ENCODE data around the gene PTPRM. TPM values are rescaled to one million over a fixed set of nuclear protein-coding genes. Genes with fewer than 3 reads are reported as not detected.
A peak's percentile ranks its signal among the peaks of the same experiment; 100 is the strongest.

The PTPRM gene
- polyA plus RNA-seq, 3 donors: 89.6 to 94.8 (median 92.6) TPM

DNA sequence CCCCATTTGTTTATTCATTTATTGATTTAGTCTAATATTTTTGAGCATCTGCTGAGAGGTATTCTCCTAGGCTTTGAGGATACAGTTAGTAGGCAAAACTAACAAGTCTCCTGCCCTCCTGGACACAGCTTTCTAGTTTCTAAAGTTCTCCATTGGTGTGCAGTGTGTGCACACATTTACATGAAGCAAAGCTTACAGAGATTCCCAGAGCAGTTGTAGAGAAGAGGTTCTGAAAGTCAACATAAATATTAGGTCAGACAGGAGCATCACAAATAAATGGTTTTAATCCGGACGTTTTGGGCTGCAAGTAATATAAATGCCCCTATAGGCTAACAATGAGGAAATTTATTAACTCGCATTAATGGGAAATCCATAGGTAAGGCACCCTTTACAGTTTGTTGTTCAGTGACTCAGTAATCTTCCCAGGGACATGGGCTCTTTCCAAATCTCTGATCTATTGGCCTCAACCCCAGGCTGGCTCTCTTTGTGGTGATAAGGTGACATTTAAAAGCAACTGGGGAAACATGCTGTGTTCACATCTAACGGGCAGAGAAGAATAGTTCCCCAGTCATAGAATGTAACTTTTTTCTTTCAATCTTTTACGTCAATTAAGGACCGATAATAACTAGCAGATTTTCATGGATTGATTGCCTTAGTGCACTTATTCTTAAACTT is 407.2 kb downstream of the PTPRM start:
- DNase-seq (ENCODE audit: extremely low read depth in 1 of 11, low read depth in 9 of 11, low spot score in 4 of 11): no peak

DNA sequence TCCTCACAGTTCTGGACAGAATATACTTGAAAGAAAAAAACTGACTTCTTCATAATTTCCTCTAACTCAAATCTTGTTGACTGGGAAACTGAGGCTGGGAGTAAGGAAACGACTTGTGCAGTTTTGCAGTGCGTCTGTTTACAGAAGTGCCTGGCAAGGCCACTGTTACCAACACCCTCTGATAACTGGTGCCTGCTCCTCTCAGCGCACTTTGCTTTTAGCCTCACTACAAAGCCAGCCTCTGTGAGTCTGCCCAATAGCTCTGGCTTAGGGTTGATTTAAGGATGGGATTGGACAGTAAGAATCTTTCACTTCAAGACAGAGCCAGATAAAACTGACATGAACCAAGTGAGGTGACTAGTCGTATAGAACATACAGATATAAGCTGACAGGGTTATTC is 410.8 kb downstream of the PTPRM start:
- no peak for DNase-seq (ENCODE audit: extremely low read depth in 1 of 11, low read depth in 9 of 11, low spot score in 4 of 11)

DNA sequence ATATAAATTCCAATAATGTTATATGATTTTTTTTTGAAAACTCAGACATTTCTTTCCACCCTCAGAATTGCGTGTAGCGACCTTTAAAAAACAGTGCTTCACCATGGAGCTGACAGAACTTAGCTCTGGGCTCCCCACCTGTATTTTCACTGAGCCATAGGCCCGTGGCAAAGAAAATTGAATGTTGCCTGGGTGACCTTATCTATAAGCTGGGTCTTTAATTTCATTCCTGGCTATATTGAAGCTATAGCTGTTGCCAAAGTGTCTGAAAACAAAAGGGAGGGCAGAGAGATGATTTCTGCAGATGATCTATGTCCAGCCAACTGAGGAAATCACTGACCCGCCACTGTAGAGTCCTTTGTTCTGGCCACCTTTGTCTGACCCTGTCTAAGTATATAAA is 411.7 kb downstream of the PTPRM start:
- no peak for DNase-seq (ENCODE audit: extremely low read depth in 1 of 11, low read depth in 9 of 11, low spot score in 4 of 11)

DNA sequence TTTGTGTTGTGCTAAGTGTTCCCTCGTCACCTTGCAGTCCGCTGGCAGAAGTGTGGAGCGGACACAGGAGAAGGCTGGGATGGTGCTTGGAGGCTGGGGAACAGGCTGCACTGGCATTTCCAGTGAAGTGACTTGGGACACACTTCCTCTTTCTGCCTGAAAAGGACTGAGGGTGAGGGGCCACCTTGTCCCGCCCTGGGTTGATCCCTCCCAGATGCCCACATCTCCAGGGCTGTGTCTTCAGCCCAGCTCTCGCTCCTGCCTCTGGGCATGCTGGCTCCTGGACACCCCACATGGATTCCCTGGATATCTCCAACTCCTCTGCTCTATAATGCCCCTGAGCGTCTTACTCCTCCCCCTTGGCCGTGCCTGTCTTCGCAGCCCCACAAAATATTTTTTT is 412.6 kb downstream of the PTPRM start:
- no peak for DNase-seq (ENCODE audit: extremely low read depth in 1 of 11, low read depth in 9 of 11, low spot score in 4 of 11)

DNA sequence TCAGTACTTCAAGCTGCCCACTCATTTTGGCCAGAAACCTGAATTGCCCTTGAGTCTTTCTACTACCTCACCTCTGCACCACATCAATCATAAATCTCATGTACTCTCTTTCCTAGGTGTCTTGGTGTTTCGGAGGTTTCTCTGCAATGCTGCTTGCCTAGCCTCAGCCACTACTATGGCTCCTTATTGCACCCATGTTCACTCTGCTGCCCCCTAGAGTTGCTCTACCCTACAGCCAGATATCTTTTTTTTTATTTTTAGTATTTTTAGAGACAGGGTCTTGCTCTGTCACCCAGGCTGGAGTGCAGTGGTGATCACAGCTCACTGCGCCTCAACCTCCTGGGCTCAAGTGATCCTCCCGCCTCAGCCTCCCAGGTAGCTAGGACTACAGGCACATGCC is 413.0 kb downstream of the PTPRM start:
- DNase-seq (ENCODE audit: extremely low read depth in 1 of 11, low read depth in 9 of 11, low spot score in 4 of 11): no peak

DNA sequence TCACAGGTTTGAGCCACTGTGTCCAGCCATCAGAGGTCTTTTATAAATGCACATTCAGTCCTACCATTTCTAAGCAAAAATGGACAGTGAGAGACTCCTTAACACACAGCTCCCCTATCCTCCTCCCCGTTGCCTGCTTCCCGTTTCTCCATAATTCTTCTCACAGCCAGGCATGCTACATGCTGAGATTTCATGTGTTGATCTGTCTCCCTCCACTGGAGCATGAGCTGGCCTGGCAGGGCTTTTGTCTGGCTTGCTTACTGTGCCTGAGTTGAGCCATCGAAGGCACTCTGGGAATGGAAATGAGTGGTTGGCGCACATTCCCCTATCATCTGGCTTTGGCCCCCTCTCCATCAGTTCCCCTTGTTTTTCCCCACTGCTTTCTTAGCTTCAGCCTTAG is 413.5 kb downstream of the PTPRM start:
- DNase-seq (ENCODE audit: extremely low read depth in 1 of 11, low read depth in 9 of 11, low spot score in 4 of 11): peak in 3 of 11 donors; percentile 22 to 45 (median 28)

DNA sequence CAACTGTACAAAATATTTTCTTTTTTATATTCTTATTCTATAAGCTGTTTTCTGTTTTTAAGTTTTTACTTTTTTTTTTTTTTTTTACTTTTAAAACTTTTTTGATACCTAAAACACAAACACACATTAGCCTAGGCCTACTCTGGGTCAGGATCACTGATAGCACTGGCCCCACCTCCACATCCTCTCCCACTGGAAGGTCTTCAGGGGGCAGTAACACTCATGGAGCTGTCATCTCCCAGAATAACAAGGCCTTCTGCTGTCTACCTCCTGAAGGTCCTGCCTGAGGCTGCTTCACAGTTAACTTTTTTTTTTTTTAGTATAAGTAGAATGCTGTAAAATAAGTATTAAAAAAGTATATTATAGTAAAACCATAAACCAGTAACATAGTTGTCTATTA is 415.1 kb downstream of the PTPRM start:
- no peak for DNase-seq (ENCODE audit: extremely low read depth in 1 of 11, low read depth in 9 of 11, low spot score in 4 of 11)

DNA sequence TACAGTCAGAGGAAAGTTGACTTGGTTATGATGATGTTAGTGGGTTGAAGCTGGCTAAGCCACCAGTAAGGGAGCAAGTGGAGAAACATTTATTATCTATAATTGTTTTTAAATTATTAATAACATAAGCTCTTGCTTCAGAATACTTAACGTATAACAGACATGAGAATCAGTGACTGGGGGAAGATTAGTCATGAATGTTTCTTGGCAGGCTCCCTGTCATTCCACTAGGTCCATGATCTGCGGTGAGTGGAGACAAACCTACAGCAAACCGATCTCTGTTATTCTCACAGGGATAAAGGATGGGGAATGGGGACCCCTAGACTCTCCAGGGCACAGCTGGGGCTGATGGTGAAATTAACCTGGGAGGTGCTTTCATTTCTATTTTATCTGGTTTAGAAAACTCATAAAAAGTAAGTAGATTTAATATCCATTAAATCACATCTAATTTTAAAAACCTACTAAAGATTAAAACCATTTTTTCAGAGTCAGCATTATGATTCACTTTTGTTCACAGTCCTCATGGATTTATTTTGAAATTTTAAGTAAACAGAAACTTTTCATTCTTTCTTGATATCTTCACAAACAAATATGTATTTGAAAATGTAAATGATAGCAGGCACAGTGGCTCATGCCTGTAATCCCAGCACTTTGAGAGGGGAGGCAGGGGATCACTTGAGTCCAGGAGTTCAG is 420.3 kb downstream of the PTPRM start:
- DNase-seq (ENCODE audit: extremely low read depth in 1 of 11, low read depth in 9 of 11, low spot score in 4 of 11): no peak

DNA sequence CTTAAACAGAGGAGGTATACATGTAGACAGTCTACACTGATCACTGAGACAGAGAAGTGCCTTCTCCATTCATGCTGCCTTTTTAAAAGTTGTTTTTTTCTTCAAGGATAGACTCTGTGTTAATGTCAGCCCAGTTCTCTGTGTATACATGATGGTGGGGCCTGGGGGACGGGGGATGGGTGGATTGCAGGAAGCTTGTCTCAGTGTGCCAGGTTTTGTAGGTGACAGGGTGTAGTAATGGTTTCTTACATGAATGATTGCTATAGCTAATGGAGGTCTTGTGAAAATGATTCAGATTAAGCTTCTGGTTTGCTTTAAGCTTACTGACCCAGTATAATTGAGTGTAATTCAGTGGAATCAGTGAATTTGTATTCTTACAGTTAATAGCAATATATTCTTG is 423.6 kb downstream of the PTPRM start:
- DNase-seq (ENCODE audit: extremely low read depth in 1 of 11, low read depth in 9 of 11, low spot score in 4 of 11): no peak

DNA sequence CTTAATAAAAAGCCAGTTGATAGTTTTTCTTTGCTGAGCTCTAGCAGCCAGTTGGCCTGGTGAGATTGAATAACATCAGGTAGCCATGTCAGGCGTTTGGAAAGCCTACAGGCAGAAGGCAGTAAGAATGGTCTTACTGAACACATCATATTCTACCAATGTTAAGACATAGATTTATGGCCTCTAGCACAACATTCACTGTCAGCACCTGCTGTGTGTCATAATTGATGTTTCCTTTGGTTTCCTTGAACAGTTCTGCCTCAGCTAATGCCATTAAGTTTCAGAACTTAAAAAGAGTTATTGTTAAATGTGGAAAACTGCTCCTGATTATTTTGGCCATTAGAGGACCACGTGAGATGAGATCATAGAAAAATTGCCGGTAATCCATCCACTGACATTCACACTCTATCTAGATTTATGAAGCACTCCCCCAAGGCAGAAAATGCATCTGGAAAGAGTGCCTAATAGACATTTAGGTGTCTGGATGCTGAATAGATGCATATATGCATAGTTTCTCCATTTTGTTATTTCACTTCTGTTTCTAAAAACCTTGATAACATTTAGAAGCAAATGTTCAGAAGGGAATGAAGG is 434.7 kb downstream of the PTPRM start:
- no peak for DNase-seq (ENCODE audit: extremely low read depth in 1 of 11, low read depth in 9 of 11, low spot score in 4 of 11)

DNA sequence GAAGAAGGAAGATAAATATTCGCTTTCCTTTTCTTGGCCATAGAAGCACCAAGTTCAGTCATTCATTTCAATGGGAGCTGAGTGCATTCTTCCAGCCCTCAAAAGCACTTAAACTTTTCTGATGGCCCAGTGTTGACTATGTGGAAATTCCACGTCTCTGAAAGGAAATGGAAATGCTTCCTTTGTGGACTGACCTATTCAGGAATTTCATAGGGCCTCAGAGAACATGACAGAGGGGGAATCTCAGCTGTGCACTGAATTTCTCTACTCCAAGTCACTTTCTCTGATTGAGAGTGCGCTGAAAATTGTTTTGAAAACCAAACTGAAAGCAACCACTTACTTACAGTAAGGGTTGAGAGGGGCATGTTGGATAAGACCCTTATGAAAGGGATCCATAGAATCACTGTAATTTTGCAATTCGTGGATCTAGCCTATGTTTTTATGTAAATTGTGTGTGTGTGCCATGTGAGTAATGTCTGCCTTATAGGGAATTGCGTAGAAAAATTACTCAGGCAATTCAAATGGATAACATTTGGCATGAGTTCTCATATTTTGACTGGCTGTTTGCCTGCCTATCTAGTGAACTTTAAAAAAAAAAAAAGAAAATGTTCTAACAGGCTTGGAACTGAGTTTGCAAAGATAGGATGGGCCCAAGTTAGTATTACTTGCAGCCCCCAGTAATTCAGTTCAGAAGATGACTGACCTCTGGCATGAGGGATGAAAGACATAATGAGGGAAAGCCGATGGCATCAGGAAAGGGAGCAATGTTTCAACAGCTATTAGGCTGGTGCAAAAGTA is 437.0 kb downstream of the PTPRM start:
- DNase-seq (ENCODE audit: extremely low read depth in 1 of 11, low read depth in 9 of 11, low spot score in 4 of 11): no peak

DNA sequence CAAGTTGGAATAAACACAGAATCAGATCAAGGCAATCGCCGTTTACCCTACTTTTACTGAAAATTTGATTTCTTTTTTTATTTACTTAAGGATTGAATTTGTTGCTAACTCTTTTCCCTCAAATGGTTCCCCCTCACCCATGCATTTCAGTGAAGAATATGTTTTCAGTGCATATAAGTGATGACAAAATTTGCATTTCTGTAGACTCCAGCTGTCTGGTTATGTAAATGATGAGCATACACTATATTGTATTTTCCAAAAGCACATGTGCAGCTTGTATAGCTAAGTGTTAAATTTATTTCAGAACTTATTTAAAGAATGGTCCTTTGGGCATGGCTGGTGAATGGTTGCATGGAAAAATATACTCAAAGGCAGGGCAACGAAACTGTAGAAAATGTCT is 437.7 kb downstream of the PTPRM start:
- DNase-seq (ENCODE audit: extremely low read depth in 1 of 11, low read depth in 9 of 11, low spot score in 4 of 11): no peak

DNA sequence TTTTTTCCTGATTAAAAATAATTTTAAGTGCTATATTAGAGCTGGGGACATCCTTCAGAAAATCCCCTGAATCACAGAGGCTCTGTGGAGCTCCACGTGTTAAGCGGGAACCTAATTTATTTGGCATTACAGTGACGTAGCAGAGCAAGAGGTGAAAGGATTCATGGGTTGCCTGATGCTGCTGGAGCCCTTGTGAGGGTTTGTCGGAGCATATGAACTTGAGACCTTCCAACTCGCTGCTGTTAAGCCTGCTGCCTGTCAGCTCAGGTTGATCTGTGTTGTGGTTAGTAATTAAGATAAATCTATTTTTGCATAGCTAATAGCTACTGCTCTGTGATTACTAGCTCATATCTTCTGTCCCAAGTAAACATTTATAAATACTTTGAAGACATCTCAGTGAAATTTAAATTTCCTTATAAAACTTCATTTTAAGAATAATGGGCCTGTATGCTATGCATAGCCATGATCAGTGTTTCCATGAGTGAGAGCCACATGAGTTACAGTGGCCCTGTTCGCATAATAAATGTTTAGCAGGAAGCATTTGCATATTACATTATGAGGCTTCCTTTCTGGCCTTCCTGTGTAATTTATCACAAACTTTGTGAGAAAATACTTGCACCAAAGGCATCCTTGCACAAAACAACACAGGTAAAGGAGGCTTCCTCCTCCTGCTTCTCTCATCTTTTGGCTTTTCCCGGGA is 438.9 kb downstream of the PTPRM start:
- DNase-seq (ENCODE audit: extremely low read depth in 1 of 11, low read depth in 9 of 11, low spot score in 4 of 11): no peak

DNA sequence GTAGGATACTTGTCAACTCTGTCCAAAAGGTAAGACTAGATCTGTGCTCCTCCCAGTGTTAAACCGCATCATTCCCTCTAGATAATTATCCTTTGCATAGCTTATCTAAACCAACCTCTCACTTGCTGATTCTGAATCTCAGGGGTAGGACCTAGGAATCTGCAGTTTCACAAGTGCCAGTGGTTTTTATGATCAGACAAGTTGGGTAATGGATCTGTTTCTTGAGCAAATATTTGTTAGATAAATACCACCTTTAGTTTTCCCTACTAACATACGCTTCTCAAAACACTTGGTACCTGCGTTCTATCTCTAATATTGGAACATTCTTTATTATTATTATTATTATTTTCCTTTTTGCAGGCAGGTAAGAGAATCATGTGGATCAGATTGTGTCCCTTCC is 439.9 kb downstream of the PTPRM start:
- DNase-seq (ENCODE audit: extremely low read depth in 1 of 11, low read depth in 9 of 11, low spot score in 4 of 11): no peak

DNA sequence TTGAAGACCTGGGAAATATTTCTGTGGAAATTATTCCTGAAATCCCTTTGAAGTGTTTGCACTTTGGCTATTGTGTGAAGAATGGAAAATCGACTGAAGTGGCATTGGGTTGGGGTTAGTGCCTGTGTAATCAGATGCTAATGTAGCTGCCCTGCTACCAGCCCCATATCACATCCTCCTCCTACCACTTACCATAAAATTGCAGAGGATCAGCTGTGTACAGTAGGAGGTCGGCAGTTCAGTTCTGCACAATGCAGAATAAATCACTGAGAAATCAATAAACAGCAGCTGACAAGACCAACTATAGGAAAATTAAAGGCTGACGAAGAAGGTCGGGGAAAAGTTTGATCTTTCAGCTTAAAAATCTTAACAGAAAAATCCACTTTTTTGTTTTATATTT is 440.9 kb downstream of the PTPRM start:
- no peak for DNase-seq (ENCODE audit: extremely low read depth in 1 of 11, low read depth in 9 of 11, low spot score in 4 of 11)

DNA sequence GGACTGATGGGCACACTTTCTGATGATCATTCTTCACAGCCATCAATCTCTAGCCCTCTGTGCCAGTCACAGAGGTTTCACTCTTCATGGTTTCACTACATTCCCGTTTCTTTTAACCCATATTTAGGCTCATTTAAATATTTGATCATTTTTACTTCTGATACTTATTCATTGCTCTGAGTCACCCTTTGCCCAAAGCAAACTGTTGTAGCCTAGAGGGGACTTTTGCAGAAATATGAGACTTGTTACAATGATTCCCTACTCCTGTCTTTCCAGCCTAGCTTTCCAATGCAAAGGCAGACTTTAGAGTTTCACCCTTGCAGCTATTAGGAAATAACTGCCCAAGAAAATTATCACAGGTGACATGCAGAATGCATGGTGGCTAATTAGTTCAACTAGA is 444.2 kb downstream of the PTPRM start:
- DNase-seq (ENCODE audit: extremely low read depth in 1 of 11, low read depth in 9 of 11, low spot score in 4 of 11): no peak

DNA sequence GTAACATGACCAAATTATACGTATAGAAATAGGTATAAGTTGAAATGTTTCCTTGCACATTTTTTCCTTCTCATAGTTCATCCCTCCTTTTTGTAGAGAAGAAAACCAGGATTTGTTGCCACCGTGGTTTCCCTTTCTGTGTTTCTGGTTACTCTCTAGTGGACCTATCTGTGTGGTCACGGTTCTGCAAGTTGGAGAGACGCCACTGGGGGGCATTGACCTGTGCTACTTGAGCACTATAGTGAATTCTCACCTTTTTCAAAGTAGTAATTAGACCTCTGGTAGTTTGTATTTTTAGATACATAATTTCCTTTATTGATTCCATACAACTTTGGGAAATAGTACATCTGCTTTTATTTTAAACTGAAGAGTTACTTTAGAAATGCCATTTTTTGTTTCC is 444.8 kb downstream of the PTPRM start:
- no peak for DNase-seq (ENCODE audit: extremely low read depth in 1 of 11, low read depth in 9 of 11, low spot score in 4 of 11)

DNA sequence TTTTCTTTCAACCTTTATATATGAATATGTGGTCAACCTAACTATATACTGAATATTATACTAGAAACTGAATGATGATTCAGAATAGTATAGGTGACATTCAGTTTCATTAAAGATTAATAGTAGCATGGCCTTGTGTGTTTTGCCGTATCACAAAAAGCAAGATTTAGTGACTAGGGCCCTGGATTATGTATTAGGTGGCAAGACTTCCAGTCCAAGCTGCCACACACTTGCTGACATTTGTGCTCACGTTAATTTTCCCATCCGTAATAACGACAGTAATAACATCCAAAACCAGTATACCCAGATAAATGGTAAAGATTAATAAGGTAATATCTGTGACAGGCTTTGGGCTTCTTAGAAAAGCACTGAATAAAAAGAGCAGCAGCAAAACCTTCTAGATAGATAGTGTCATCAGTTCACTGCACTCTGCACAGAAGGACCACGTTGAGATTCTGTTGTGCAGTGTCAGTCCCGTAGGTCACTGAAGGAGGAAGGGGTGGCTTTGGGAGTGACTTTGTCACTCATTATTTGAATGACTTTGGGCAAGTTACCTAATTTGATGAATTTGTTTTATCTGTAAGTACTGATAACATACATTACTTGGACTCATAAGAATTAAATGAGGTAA is 451.7 kb downstream of the PTPRM start:
- no peak for DNase-seq (ENCODE audit: extremely low read depth in 1 of 11, low read depth in 9 of 11, low spot score in 4 of 11)

DNA sequence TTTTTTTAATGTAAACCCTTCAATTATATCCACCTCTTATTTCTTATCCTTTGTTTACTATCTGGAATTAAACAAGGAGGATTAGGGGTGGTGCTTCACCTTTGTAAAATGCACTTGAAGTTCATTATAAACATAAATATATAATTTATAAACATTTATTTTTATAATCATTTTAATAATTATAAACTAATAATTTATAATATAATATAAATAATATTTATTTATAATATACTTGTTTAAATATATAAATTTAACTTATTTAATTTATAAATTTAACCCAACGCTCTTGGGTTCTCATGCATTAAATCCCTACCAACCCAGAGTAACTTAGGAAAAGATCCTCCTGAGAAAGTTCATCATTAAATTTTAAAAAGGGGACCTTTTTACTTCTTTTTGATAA is 452.5 kb downstream of the PTPRM start:
- DNase-seq (ENCODE audit: extremely low read depth in 1 of 11, low read depth in 9 of 11, low spot score in 4 of 11): no peak

All from renal cortex interstitium (tissue), 11 donors.